GM12891 (cell line): ENCODE results near the gene TRERF1.

Source experiments
- DNase-seq: peaks from one replicate; pipeline ENCODE4 v3.0.0; 2011; ENCODE audit warnings: low spot score; ENCODE audit not compliant: insufficient read length
- FAIRE-seq: peaks from 2 replicates; lab custom pipeline; 2011; peaks lifted over from hg19 to GRCh38; lab: Jason Lieb, UNC
- PAX5 ChIP-seq: IDR thresholded peaks from 2 replicates; pipeline ENCODE4 v1.6.1; 2011; ENCODE audit warnings: low read length, moderate library complexity, mild to moderate bottlenecking; ENCODE audit not compliant: insufficient read depth, severe bottlenecking
- POLR2A ChIP-seq: IDR thresholded peaks from 2 replicates; pipeline ENCODE4 v1.6.1; 2011; ENCODE audit warnings: low read depth, low read length, control low read depth
- POLR2AphosphoS5 ChIP-seq: IDR thresholded peaks from 2 replicates; pipeline ENCODE4 v1.6.1; 2011; ENCODE audit warnings: low read depth, low read length, control low read depth
- POU2F2 ChIP-seq: IDR thresholded peaks from 2 replicates; pipeline ENCODE4 v1.6.1; 2011; ENCODE audit warnings: low read depth, mild to moderate bottlenecking, control low read depth, low read length, moderate library complexity
- SPI1 ChIP-seq: IDR thresholded peaks from 2 replicates; pipeline ENCODE4 v1.6.1; 2011; ENCODE audit warnings: low read depth, low read length, control low read depth
- TAF1 ChIP-seq: IDR thresholded peaks from 2 replicates; pipeline ENCODE4 v1.6.1; 2011; ENCODE audit warnings: low read depth, low read length, control low read depth

TRERF1 gene

DNA sequence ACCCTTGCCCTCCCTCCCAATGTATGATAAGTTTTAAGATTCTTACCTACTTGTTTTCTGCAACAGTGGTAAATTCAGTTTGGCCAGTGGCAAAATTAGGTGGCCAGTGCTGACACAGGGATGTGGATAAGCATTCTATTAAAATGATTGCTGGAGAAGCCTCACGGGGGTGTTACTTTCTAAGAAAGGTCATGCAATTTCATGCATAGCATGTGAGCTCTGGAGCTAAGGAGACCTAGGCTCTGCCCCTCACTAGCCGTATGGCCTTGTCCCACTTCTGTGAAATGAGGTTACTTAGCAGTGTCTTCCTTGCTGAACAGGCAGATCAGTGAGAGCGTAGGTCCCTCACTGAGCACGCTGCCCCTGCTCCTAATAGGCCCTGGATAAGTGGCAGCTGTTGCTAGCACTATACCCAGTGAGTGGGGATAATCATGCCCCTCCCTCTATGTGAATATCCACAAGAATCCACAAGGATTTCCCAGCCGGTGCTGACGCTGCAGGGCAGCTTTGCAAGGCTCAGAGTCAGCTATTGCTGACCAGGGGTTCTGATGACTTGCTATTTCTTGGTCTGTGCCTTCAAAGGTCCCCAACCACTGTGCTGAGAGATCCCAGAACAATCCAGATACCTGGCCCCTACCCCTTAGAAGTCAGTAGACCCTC lies 147.5 kb downstream of the TRERF1 start:
- DNase-seq = no peak

DNA sequence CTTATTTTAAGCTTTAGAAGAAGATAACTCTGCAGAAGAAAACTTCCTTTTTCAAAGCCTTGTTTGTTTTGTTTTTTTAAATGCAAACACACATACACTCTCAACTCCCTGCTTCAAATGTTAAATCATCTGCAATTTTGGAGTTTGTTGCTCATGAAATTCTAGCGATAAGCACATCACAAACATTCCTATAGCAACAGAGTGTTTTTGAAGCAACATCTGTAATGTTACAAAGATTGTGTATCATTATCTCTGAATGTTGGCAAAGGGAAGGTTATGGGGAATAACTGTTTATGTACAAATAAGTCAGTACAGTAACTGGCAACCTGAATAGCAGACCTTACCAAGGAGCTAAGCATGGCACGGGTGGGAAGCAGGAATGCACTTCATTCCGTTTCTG lies 149.3 kb downstream of the TRERF1 start:
- FAIRE-seq (no peak), DNase-seq (no peak)
- TF ChIP-seq SPI1 = no peak
- TF ChIP-seq POU2F2 = no peak
- TF ChIP-seq PAX5 = no peak
- TF ChIP-seq POLR2AphosphoS5 = no peak
- no peak for TF ChIP-seq POLR2A
- no peak for TF ChIP-seq TAF1

More for the DNA sequence above, 147.5 kb downstream of the TRERF1 start:
- no peak for FAIRE-seq
- TF ChIP-seq POU2F2 = no peak
- TF ChIP-seq POLR2AphosphoS5 = no peak
- no peak for TF ChIP-seq SPI1
- no peak for TF ChIP-seq PAX5
- no peak for TF ChIP-seq POLR2A
- no peak for TF ChIP-seq TAF1

DNA sequence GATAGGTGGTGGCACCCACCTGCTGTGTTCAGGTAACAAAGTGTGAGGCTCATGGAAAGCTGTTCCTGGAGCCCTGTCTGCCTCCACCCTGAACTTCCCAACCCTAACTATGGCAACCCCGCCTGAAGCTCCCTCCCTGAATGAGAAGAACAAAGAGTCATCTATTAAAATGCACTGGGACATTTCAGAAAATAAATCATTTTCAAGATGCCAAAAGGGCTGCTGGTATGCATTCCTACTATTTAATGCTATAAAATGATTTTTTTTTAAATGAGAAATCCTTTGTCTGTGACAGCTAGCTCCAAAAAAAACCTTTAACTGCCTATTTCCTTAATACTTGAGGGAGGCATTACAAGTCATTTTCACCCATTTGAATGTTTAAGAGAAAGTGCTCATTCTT lies 149.7 kb downstream of the TRERF1 start:
- TF ChIP-seq TAF1 = no peak
- TF ChIP-seq POLR2AphosphoS5 = no peak
- no peak for TF ChIP-seq SPI1
- TF ChIP-seq POLR2A = no peak
- no peak for TF ChIP-seq PAX5
- TF ChIP-seq POU2F2 = no peak
- DNase-seq (no peak), FAIRE-seq (no peak)

DNA sequence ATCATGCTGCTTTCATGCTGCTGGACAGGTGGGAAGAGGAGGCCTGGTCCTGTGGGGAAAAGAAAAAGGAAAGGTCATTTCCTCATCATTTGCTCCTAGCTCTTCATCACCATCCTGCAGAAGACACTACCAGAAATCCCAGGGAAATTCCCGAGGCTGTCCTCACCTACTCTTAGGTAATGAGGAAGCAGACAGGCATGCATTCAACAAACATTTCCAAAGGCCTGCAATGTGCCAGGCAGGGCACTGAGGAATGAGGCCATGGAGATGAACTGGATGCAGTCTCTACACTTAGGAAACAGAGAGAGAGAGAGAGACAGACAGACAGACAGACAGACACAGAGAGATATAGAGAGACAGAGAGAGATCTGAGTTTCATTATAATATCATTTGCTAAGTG lies 151.0 kb downstream of the TRERF1 start:
- DNase-seq (no peak), FAIRE-seq (no peak)
- TF ChIP-seq PAX5 (no peak), TAF1 (no peak), POLR2A (no peak), POLR2AphosphoS5 (no peak), POU2F2 (no peak), SPI1 (no peak)

DNA sequence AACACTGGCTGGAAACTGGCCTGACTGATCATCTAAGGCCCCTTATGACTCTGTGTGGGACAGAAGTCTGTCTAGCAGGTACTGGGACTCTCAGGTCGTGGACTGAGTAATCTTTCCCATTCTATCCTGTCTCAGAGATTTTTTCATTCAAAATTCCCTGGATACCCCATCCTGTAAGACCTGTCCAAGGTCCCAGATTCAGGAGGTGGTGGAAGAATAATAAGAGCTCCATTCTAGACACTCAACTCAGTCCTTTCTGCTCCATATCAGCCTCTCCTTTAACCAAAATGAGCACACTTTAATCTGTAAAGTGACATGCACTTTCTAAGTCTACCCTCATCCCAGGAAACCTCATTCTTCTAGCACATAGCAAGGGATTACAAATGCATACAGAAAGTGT lies 151.5 kb downstream of the TRERF1 start:
- FAIRE-seq (no peak), DNase-seq (no peak)
- no peak for TF ChIP-seq POLR2AphosphoS5
- TF ChIP-seq SPI1 = no peak
- no peak for TF ChIP-seq POU2F2
- no peak for TF ChIP-seq POLR2A
- no peak for TF ChIP-seq TAF1
- no peak for TF ChIP-seq PAX5

DNA sequence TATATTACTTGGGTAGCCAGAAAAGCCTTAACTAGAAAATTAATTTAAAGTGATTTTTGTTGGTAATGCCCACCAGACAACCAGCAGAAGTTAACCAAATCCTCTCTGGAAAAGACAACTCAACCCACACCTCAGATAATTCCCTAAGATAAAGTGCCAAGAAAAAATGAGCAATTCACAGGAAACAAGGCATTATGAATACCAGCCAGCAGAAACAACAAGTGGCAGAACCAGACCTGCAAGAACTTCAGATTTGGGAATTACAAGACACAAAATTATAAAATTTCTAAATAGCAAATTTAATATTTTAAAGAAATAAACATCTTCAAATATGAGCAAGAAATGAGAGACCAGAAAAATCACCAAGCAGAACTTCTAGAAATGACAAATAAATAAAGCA lies 154.1 kb downstream of the TRERF1 start:
- no peak for DNase-seq
- TF ChIP-seq POU2F2 (no peak), POLR2A (no peak)
- FAIRE-seq = no peak

DNA sequence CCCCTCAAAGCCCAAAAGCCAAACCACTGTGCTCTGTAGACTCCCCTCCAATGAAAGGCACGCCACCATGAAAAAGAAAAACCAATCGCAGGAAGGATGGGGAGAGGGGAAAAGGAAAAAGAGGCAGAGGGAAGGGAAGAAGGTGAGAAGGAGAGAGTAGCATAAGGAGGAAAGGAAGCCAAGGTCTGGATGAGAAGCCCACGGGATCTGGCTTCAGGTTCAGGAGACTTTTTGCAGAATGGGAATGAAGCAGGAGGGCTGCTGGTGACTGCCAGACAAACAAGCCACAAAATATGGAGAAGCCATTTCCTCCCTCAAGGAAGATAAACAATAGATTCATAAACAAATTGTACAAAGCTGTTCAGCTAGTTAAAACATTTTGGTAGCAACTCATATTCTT lies 155.1 kb downstream of the TRERF1 start:
- no peak for DNase-seq
- no peak for FAIRE-seq
- TF ChIP-seq POLR2AphosphoS5 = no peak
- no peak for TF ChIP-seq POLR2A
- TF ChIP-seq TAF1 = no peak
- no peak for TF ChIP-seq PAX5
- no peak for TF ChIP-seq POU2F2
- no peak for TF ChIP-seq SPI1

DNA sequence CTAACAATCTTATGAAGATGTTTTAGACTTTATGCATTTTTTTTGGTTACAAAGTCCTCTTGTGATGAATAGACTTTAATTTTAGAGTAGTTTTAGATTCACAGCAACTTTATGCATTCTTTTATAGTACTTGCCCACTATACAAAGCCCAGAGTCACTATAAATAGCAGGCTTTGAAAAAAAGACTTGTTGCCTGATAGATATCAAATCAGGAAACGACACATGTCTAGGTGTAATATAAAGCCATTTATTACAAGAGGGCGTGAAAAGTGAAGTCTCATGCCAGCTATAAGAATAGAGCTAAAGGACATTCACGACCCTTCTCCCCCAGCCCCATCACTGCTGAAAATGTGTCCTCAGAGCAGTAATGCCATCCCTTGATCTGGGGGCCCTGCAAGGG lies 156.0 kb downstream of the TRERF1 start:
- no peak for TF ChIP-seq POLR2AphosphoS5
- no peak for TF ChIP-seq SPI1
- no peak for TF ChIP-seq POU2F2
- no peak for TF ChIP-seq TAF1
- no peak for TF ChIP-seq PAX5
- TF ChIP-seq POLR2A = no peak
- FAIRE-seq = no peak
- DNase-seq = no peak

DNA sequence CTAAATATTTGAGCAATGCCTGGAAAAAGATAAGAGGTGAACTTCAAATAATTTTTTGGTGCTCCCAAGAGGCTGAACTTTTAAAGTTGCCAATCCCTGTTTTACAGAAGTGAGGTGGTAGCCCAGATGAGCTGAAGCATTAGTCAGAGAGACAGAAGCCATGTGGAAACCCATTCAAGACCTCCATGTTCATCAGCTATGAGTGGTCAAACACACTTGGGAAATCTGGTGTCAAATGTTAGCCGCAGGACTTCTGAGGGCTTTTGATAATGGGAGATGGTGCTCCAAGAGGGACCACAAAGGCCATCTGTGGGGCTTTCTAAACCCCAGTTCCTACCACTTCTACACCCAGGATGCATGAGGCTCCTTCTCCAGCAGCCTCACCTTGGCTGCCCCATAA lies 156.5 kb downstream of the TRERF1 start:
- DNase-seq (no peak), FAIRE-seq (no peak)
- TF ChIP-seq POLR2A (no peak), PAX5 (no peak), POU2F2 (no peak), SPI1 (no peak)

DNA sequence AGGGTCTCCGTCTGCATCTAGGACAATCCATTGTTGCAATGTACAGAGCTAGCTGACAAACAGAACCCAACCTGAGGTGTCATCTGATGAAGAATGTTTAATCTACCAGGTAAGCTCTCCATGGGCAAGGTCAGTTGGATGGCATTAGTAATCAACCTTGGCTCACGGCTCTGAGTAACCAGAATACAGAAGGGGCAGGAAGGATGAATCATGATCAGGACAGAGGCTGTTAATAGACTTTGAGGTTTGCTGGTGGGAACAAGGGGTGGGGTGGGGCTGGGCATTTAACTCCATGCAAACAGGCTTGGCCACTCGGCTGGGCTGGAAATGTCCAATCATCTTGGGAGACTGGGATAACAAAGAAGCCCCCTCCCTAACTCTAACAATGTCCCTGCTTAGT lies 157.0 kb downstream of the TRERF1 start:
- no peak for FAIRE-seq
- no peak for DNase-seq
- TF ChIP-seq TAF1 (no peak), POU2F2 (no peak), PAX5 (no peak), SPI1 (no peak), POLR2AphosphoS5 (no peak), POLR2A (no peak)

DNA sequence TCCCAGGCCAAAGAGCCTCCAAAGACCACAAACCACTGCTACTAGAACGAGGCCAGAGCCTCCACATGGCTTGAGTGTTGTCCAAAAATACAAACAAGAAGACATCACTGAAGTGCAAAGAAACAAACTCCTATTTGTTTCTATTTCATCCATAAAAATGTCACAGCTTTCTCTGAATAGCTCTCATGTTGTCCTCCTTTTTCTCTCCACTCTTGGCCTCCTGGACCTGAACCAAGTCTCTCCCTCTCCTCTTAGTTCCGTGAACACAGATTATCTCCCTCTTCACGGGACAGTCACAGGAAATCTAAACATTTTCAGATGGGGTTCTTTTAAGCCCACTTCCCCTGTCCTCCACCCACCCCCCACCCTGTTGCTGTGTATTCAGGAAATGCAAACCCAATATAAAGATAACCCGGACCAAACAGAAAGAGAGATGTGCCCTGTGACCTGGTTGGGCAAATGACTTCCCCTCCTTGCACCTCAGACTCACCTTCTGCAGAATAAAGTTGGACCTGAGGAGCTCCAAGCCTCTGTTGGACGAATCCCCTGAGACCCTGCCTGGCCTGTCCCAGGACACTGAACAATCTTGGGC lies 158.2 kb downstream of the TRERF1 start:
- DNase-seq (no peak), FAIRE-seq (no peak)
- TF ChIP-seq POLR2AphosphoS5 = no peak
- no peak for TF ChIP-seq TAF1
- TF ChIP-seq POU2F2 = no peak
- TF ChIP-seq PAX5 = no peak
- TF ChIP-seq POLR2A = no peak
- no peak for TF ChIP-seq SPI1
